Measurements from ENCODE around the gene LPO.

- no peak for TF ChIP-seq CTCF (IDR thresholded peaks at IDR 0.05; ENCODE audit: low read depth, low read length, poor library complexity, severe bottlenecking)
- TF ChIP-seq EZH2phosphoT487 (IDR thresholded peaks at IDR 0.05; ENCODE audit: borderline replicate concordance, low read length): no peak
Observed at GRCh38 chr17:58275417-58275816, 37.0 kb downstream of the LPO start.
